Hypothalamus (tissue), 51 donors: ENCODE data around the gene ESPN.
"Not testable (repeated sequence)": the region's sequence is repeated elsewhere in the genome, so short reads cannot be mapped to it uniquely, and the experiment has no call there.

Source experiments
- DNase-seq, 51 donors: peaks; one replicate each; lab custom pipeline; 2025; lab: John Stamatoyannopoulos, UW

The ESPN gene

GRCh38 chr1:6426277-6426971, 1.8 kb downstream of the ESPN start:
- DNase-seq = no peak

- no peak for DNase-seq
These were observed 2.4 kb downstream of the ESPN start for GRCh38 chr1:6426972-6427350.

GRCh38 chr1:6427441-6428390, 3.1 kb downstream of the ESPN start:
- DNase-seq = no peak

GRCh38 chr1:6428453-6428852, 3.9 kb downstream of the ESPN start:
- not testable (repeated sequence) for DNase-seq

GRCh38 chr1:6429660-6430411, 5.3 kb downstream of the ESPN start:
- peak in 1 of 51 donors; percentile 53 for DNase-seq

GRCh38 chr1:6431645-6432579, 7.3 kb downstream of the ESPN start:
- not testable (repeated sequence) for DNase-seq

- no peak for DNase-seq
These were observed 9.6 kb downstream of the ESPN start for GRCh38 chr1:6434186-6434585.

- no peak for DNase-seq
These were observed 10.6 kb downstream of the ESPN start for GRCh38 chr1:6435129-6435528.

GRCh38 chr1:6435547-6435946, 11.0 kb downstream of the ESPN start:
- no peak for DNase-seq

GRCh38 chr1:6436277-6436676, 11.7 kb downstream of the ESPN start:
- DNase-seq = not testable (repeated sequence)

GRCh38 chr1:6437012-6437700, 12.6 kb downstream of the ESPN start:
- peak in 41 of 51 donors; percentile 6 to 81 (median 51) for DNase-seq

- peak in 37 of 51 donors; percentile 8 to 65 (median 31) for DNase-seq
These were observed 13.5 kb downstream of the ESPN start for GRCh38 chr1:6438047-6438525.

GRCh38 chr1:6440198-6441126, 15.9 kb downstream of the ESPN start:
- no peak for DNase-seq

GRCh38 chr1:6441586-6441985, 17.0 kb downstream of the ESPN start:
- DNase-seq = no peak

GRCh38 chr1:6443339-6444115, 19.0 kb downstream of the ESPN start:
- no peak for DNase-seq

- no peak for DNase-seq
These were observed 19.8 kb downstream of the ESPN start for GRCh38 chr1:6444377-6444776.
